ENCODE measurements around the gene USP17L12.
"Not testable (repeated sequence)": the region's sequence is repeated elsewhere in the genome, so short reads cannot be mapped to it uniquely, and the experiment has no call there.

DNA sequence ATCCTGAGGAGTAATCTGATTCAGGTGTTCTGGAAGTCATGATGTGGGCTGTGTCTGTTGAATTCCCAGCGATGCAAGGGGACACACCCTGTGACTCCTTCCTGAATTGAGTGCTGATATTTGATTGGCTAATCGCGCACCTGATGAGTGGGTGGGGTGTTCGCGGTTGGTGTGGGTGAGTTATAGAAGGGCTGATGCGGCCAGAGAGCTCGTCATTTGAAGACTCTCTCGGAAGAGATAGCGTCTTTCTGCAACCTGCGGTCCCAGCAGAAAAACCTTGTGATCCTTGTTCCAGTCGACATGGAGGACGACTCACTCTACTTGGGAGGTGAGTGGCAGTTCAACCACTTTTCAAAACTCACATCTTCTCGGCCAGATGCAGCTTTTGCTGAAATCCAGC is 9.6 kb upstream of the USP17L12 start, which contains the start of gene USP17L10:
- TF ChIP-seq, protein P1, sequence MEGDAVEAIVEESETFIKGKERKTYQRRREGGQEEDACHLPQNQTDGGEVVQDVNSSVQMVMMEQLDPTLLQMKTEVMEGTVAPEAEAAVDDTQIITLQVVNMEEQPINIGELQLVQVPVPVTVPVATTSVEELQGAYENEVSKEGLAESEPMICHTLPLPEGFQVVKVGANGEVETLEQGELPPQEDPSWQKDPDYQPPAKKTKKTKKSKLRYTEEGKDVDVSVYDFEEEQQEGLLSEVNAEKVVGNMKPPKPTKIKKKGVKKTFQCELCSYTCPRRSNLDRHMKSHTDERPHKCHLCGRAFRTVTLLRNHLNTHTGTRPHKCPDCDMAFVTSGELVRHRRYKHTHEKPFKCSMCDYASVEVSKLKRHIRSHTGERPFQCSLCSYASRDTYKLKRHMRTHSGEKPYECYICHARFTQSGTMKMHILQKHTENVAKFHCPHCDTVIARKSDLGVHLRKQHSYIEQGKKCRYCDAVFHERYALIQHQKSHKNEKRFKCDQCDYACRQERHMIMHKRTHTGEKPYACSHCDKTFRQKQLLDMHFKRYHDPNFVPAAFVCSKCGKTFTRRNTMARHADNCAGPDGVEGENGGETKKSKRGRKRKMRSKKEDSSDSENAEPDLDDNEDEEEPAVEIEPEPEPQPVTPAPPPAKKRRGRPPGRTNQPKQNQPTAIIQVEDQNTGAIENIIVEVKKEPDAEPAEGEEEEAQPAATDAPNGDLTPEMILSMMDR (IDR thresholded peaks at IDR 0.05) = not testable (repeated sequence)
- not testable (repeated sequence) for TF ChIP-seq ZFX (IDR thresholded peaks at IDR 0.05; ENCODE audit: borderline replicate concordance)
